NCI-H510A treated with DMSO at 0.1 percent for 48 hours (cell line): Measurements from ENCODE around the gene NEDD4.
"Not testable (repeated sequence)": the region's sequence is repeated elsewhere in the genome, so short reads cannot be mapped to it uniquely, and the experiment has no call there.

Source experiments
- DNase-seq: peaks from one replicate; lab custom pipeline; 2025; lab: John Stamatoyannopoulos, UW

Gene NEDD4

GRCh38 chr15:55958349-55958748, 35.1 kb downstream of the NEDD4 start:
- DNase-seq: no peak

GRCh38 chr15:55954862-55955605, 38.4 kb downstream of the NEDD4 start:
- no peak for DNase-seq

GRCh38 chr15:55952501-55953274, 40.7 kb downstream of the NEDD4 start:
- not testable (repeated sequence) for DNase-seq

GRCh38 chr15:55944606-55945005, 48.8 kb downstream of the NEDD4 start:
- DNase-seq: not testable (repeated sequence)

- no peak for DNase-seq
Measured at GRCh38 chr15:55942332-55942731, 51.1 kb downstream of the NEDD4 start.

- no peak for DNase-seq
Measured at GRCh38 chr15:55937040-55937439, 56.4 kb downstream of the NEDD4 start.

- no peak for DNase-seq
Measured at GRCh38 chr15:55928955-55929354, 64.5 kb downstream of the NEDD4 start.

GRCh38 chr15:55921744-55922143, 71.7 kb downstream of the NEDD4 start:
- no peak for DNase-seq

- peak; percentile 42 for DNase-seq
Measured at GRCh38 chr15:55917881-55918296, 75.5 kb downstream of the NEDD4 start.

- no peak for DNase-seq
Measured at GRCh38 chr15:55916666-55917409, 76.6 kb downstream of the NEDD4 start.

GRCh38 chr15:55915876-55916567, 77.4 kb downstream of the NEDD4 start:
- DNase-seq: no peak

- DNase-seq: no peak
Measured at GRCh38 chr15:55915221-55915620, 78.2 kb downstream of the NEDD4 start.

GRCh38 chr15:55914446-55914845, 79.0 kb downstream of the NEDD4 start:
- DNase-seq: no peak

GRCh38 chr15:55912982-55913381, 80.4 kb downstream of the NEDD4 start:
- DNase-seq: no peak

- no peak for DNase-seq
Measured at GRCh38 chr15:55909036-55909811, 84.2 kb downstream of the NEDD4 start.

GRCh38 chr15:55907797-55908196, 85.6 kb downstream of the NEDD4 start:
- no peak for DNase-seq

GRCh38 chr15:55902981-55903380, 90.4 kb downstream of the NEDD4 start:
- DNase-seq: no peak

GRCh38 chr15:55900019-55900418, 93.4 kb downstream of the NEDD4 start:
- no peak for DNase-seq

GRCh38 chr15:55899537-55899936, 93.9 kb downstream of the NEDD4 start:
- DNase-seq: no peak

- DNase-seq: peak; percentile 25
Measured at GRCh38 chr15:55897560-55898336, 95.7 kb downstream of the NEDD4 start.
